Measurements from ENCODE around the gene COX8A. TPM values are rescaled to one million over a fixed set of nuclear protein-coding genes. Genes with fewer than 3 reads are reported as not detected.

Gene COX8A
- total and polyA plus RNA-seq, 10 of the 15 experiments (the other 5 are each of a cell fraction or from before 2014, with no cell fraction given): 243 to 1,476 (median 522) TPM

- Histone ChIP-seq H3K4me2 (ENCODE audit: control insufficient read depth, insufficient read depth) (peak overlapping the region; percentile 86), H3K9ac (ENCODE audit: control insufficient read depth, insufficient read depth, low read length) (peak overlapping the region; percentile 85), H3K36me3 (ENCODE audit: control insufficient read depth in 2 of 2, insufficient read depth in 2 of 2, low read length in 1 of 2) (peaks cover 17 to 32% of the 10 kb centered on the region in 2 experiments), H2AFZ (ENCODE audit: control insufficient read depth, low read depth, low read length) (peak overlapping the region; percentile 67), H4K20me1 (ENCODE audit: control insufficient read depth, insufficient read depth) (no peaks in the 10 kb centered on the region), H3K27ac (ENCODE audit: control insufficient read depth, insufficient read depth) (peak overlapping the region; percentile 88), H3K4me3 (0 out of 2 replicates have a peak overlapping the region, but pooled peaks have one; percentile 17), H3K27me3 (replicated peaks in 1 of 2; ENCODE audit: control insufficient read depth in 2 of 2, insufficient read depth in 2 of 2, low read length in 1 of 2) (no peaks in the 10 kb centered on the region), H3K9me3 (replicated peaks; ENCODE audit: control insufficient read depth, insufficient read depth, low read length) (no peaks in the 10 kb centered on the region), H3K79me2 (ENCODE audit: control insufficient read depth, insufficient read depth, low read length) (peaks cover 2% of the 10 kb centered on the region; the same call in 1 of the 2 replicates), H3K4me1 (ENCODE audit: control insufficient read depth, insufficient read depth, low read length) (peaks cover 23% of the 10 kb centered on the region)
- POLR2A ChIA-PET: interaction anchor here (0.5 to 1.5 kb wide), 5 partner anchors 8 to 32 kb away, joined by 3 to 6 read pairs (median 5); no protein-coding TSS in a partner anchor
- SMC1A ChIA-PET (ENCODE audit: uncharacterized antibody, unreplicated experiment): interaction anchor here (0.7 to 11.4 kb wide), 6 partner anchors 8 to 185 kb away, joined by 3 to 234 read pairs (median 4); partner anchors contain the start of gene MARK2
- in situ Hi-C loops (cut with MboI) (no loop called here), intact Hi-C loops (cut with micrococcal nuclease; ENCODE audit: unreplicated experiment) (loop anchor here (5.0 kb wide), 1 partner anchor 185 kb away; the partner anchor contains the start of gene ZFTA)
- WGBS (ENCODE audit: insufficient coverage, insufficient replicate concordance, low lambda C conversion rate, missing lambda C conversion rate): 90% methylated on average over 4 of the region's 4 CpGs
- RAD21 ChIA-PET (ENCODE audit: unreplicated experiment): interaction anchor here (1.1 kb wide), 1 partner anchor 113 kb away, joined by 3 read pairs; no protein-coding TSS in a partner anchor
- CTCF ChIA-PET: interaction anchor here (0.9 to 12.7 kb wide), 6 partner anchors 10 to 1759 kb away, joined by 3 to 271 read pairs (median 4); partner anchors contain the start of genes MARK2 and NAA40
- no TSS peak for BruUV-seq (replicated peaks)
- FAIRE-seq: no peak
- DNase-seq (ENCODE audit: low read depth, low spot score): no peak
- ATAC-seq: no peak; the same call in 2 of the 3 replicates
- TF ChIP-seq CHD2 (IDR thresholded peaks at IDR 0.05; ENCODE audit: borderline replicate concordance, low read depth, low read length) (no peak), E2F8 (IDR thresholded peaks at IDR 0.05; ENCODE audit: low read depth, partially characterized antibody) (no peak), RCOR1 (conservative IDR thresholded peaks at IDR 0.05; ENCODE audit: low read depth, low read length) (no peak), YY1 (IDR thresholded peaks at IDR 0.05; ENCODE audit: low read depth, low read length) (no peak), ETV6 (conservative IDR thresholded peaks at IDR 0.05 in 1 of 2, IDR thresholded peaks at IDR 0.05 in 1 of 2; ENCODE audit: borderline replicate concordance in 1 of 2, low read depth in 1 of 2) (no peak), KAT2A (conservative IDR thresholded peaks at IDR 0.05; ENCODE audit: control insufficient read depth, low read depth, low read length) (no peak), MTA2 (IDR thresholded peaks at IDR 0.05; ENCODE audit: low read depth) (no peak), NRF1 (conservative IDR thresholded peaks at IDR 0.05; ENCODE audit: low read depth, low read length) (no peak), TCF7 (IDR thresholded peaks at IDR 0.05; ENCODE audit: borderline replicate concordance) (no peak), ZNF384 (IDR thresholded peaks at IDR 0.05; ENCODE audit: borderline replicate concordance, low read depth, low read length) (no peak)
- TF ChIP-seq, protein P1, sequence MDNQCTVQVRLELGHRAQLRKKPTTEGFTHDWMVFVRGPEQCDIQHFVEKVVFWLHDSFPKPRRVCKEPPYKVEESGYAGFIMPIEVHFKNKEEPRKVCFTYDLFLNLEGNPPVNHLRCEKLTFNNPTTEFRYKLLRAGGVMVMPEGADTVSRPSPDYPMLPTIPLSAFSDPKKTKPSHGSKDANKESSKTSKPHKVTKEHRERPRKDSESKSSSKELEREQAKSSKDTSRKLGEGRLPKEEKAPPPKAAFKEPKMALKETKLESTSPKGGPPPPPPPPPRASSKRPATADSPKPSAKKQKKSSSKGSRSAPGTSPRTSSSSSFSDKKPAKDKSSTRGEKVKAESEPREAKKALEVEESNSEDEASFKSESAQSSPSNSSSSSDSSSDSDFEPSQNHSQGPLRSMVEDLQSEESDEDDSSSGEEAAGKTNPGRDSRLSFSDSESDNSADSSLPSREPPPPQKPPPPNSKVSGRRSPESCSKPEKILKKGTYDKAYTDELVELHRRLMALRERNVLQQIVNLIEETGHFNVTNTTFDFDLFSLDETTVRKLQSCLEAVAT (IDR thresholded peaks at IDR 0.05): no peak
- TF ChIP-seq, protein P2, sequence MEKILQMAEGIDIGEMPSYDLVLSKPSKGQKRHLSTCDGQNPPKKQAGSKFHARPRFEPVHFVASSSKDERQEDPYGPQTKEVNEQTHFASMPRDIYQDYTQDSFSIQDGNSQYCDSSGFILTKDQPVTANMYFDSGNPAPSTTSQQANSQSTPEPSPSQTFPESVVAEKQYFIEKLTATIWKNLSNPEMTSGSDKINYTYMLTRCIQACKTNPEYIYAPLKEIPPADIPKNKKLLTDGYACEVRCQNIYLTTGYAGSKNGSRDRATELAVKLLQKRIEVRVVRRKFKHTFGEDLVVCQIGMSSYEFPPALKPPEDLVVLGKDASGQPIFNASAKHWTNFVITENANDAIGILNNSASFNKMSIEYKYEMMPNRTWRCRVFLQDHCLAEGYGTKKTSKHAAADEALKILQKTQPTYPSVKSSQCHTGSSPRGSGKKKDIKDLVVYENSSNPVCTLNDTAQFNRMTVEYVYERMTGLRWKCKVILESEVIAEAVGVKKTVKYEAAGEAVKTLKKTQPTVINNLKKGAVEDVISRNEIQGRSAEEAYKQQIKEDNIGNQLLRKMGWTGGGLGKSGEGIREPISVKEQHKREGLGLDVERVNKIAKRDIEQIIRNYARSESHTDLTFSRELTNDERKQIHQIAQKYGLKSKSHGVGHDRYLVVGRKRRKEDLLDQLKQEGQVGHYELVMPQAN (conservative IDR thresholded peaks at IDR 0.05): no peak
- TF ChIP-seq, protein P3, sequence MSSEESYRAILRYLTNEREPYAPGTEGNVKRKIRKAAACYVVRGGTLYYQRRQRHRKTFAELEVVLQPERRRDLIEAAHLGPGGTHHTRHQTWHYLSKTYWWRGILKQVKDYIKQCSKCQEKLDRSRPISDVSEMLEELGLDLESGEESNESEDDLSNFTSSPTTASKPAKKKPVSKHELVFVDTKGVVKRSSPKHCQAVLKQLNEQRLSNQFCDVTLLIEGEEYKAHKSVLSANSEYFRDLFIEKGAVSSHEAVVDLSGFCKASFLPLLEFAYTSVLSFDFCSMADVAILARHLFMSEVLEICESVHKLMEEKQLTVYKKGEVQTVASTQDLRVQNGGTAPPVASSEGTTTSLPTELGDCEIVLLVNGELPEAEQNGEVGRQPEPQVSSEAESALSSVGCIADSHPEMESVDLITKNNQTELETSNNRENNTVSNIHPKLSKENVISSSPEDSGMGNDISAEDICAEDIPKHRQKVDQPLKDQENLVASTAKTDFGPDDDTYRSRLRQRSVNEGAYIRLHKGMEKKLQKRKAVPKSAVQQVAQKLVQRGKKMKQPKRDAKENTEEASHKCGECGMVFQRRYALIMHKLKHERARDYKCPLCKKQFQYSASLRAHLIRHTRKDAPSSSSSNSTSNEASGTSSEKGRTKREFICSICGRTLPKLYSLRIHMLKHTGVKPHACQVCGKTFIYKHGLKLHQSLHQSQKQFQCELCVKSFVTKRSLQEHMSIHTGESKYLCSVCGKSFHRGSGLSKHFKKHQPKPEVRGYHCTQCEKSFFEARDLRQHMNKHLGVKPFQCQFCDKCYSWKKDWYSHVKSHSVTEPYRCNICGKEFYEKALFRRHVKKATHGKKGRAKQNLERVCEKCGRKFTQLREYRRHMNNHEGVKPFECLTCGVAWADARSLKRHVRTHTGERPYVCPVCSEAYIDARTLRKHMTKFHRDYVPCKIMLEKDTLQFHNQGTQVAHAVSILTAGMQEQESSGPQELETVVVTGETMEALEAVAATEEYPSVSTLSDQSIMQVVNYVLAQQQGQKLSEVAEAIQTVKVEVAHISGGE (CRISPR knock-in tag; IDR thresholded peaks at IDR 0.05): no peak
Measured at GRCh38 chr11:63952570-63952969, 21.9 kb upstream of the COX8A start.
